MM.1S (cell line): ENCODE results near the gene HERC2.

Experiments
- EZH2 ChIP-seq: fragments of 300-600 bp; sonication (generic); optimal IDR thresholded peaks from 2 replicates; pipeline ENCODE3; 2017; ENCODE audit warnings: low read depth, mild to moderate bottlenecking, antibody characterized with exemption, low read length, mixed read lengths
- TF ChIP-seq, protein P1 (sequence below): fragments of 300-600 bp; sonication (generic); IDR thresholded peaks from 2 replicates; pipeline ENCODE4 v1.5.1; 2016; ENCODE audit warnings: antibody characterized with exemption, low read length, mixed read lengths

DNA sequence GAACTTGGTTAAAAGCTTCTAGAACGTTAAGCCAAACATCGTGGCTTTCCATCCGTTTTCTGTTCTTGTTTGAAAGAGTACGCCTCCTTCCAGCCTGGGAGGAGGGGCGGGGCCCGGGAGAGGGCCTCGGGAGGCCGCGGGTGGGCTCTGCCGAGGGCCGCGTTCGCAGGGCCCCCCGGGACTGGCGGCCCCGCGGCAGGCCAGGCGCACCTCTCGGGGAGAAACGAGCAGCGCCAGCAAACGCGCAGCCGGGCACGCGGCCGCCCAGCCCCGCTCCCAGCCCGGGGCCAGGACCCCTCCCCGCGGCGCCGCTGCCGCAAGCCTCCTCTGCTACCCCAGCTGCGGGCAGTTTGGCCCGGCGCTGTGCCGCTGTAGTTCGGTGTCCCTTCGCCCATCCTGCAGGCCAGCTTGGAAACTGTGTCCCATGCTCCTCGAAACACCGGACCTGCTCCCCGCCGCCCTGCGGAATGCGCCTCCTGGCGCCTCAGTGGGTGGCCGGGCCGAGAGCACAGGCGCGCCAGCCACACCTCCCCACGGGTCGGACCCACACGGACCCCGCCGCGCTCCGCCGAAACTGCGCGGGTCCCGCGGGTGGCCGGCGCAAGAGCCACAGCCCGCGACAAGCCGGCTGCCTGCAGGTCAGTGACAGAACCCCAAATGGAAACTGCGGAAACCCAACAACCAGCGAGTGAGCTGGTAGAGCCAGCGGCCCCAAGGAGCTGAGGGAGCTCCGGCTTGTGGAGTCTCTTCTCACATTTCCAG is 225.1 kb downstream of the HERC2 start:
- TF ChIP-seq, protein P1, sequence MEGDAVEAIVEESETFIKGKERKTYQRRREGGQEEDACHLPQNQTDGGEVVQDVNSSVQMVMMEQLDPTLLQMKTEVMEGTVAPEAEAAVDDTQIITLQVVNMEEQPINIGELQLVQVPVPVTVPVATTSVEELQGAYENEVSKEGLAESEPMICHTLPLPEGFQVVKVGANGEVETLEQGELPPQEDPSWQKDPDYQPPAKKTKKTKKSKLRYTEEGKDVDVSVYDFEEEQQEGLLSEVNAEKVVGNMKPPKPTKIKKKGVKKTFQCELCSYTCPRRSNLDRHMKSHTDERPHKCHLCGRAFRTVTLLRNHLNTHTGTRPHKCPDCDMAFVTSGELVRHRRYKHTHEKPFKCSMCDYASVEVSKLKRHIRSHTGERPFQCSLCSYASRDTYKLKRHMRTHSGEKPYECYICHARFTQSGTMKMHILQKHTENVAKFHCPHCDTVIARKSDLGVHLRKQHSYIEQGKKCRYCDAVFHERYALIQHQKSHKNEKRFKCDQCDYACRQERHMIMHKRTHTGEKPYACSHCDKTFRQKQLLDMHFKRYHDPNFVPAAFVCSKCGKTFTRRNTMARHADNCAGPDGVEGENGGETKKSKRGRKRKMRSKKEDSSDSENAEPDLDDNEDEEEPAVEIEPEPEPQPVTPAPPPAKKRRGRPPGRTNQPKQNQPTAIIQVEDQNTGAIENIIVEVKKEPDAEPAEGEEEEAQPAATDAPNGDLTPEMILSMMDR = no peak
- no peak for TF ChIP-seq EZH2
